ENCODE results near the gene MIR17HG. TPM values are rescaled to one million over a fixed set of nuclear protein-coding genes. Genes with fewer than 3 reads are reported as not detected.
"Not testable (repeated sequence)": the region's sequence is repeated elsewhere in the genome, so short reads cannot be mapped to it uniquely, and the experiment has no call there.

The MIR17HG gene
- 1 to 10 TPM in 10 of 12 donors, not detected in 2; 1.3 to 5.4 (median 3.8) TPM for polyA plus RNA-seq (ENCODE audit: insufficient read length in 12 of 12)
- long read RNA-seq, donor 1, result 0 reads
- long read RNA-seq, donor 2, result 0 reads
- long read RNA-seq, donor 3, result 0 reads
- long read RNA-seq, donor 4, result 0 reads
- long read RNA-seq, donor 5, result 0 reads
- long read RNA-seq, donor 6, result 0 reads
- long read RNA-seq, donor 7, result 0 reads
- long read RNA-seq, donor 8, partial matches to known transcripts, result 8 of 8 reads
- long read RNA-seq, donor 8, other reads (novel, unspliced or antisense), result 0 of 8 reads
- long read RNA-seq, donor 9, result 0 reads
- long read RNA-seq, donor 10, partial matches to known transcripts, result 7 of 7 reads
- long read RNA-seq, donor 10, other reads (novel, unspliced or antisense), result 0 of 7 reads
- long read RNA-seq, donor 11, partial matches to known transcripts, result 0 of 1 reads
- long read RNA-seq, donor 11, other reads (novel, unspliced or antisense), result 0 of 1 reads

DNA sequence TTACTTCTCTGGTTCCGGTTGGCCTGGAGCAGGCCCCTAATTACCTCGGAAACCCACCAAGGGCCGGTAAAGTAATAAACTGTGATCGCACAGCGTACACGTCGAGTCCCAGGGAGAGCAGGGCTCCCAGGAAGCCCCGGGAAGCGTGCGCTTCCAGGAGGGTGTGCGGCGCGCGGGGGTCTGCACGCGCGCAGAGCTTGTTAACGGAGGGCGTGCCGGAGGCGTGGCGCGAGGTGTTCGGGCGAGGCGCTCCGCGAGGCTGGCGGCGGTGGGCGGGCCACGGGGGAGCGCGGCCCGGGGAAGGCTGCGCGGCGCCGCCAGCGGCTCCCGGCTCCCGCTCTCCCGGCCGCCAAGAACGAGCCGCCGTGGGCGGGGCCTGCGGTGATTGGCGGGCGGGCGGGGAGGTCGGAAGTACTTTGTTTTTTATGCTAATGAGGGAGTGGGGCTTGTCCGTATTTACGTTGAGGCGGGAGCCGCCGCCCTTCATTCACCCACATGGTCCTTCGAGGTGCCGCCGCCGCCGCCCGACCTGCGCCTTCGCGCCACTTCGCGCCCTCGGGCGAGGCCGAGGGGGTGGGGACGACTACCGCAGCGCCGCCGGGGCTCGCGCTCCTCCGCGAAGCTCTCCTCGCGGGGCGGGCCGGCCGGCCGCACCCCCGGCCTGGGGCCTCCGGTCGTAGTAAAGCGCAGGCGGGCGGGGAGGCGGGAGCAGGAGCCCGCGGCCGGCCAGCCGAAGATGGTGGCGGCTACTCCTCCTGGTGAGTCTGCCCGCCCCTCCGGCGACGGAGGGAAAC lies at the start of gene MIR17HG:
MIR17HG (plus strand) TSS at position 486 of the 794 bp plus-strand sequence.
- DNase-seq, result peak; percentile 83

DNA sequence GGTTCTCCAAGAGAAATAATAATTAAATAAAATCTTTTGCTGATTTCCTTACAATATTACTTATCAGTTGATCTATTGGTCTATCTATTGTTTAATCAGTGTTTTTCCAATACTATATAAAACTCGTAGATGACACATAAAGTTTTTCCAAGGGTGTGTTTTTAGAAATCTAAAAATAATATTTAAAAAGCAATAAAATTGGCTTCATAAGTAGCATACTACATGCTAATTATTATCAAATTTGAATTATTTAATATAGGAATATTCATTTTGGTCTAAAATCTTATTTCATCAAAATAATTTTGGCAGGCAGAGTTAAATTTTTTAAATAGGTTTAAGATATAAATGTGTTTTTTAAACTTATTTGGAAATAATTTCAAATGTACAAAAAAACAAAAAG lies 49.4 kb upstream of the MIR17HG start:
- no peak for DNase-seq

DNA sequence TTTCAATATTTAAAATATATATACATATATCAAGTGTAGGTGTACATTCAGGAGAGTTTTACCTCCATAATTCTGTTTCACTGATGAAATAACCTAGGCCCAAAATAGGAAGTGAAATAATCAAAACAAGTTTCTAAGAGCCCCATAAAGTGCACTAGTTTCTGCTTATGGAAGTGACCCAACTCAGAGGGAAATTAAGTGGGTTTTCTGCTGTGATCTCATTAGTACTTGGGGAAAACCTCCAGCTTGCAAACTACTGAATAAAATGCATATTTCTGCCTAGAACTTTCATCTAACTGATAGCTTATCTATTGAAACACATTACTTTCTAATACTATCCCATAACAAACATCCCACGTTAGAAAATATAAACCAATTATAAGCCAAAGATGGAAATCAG lies 45.4 kb upstream of the MIR17HG start:
- DNase-seq, result no peak

DNA sequence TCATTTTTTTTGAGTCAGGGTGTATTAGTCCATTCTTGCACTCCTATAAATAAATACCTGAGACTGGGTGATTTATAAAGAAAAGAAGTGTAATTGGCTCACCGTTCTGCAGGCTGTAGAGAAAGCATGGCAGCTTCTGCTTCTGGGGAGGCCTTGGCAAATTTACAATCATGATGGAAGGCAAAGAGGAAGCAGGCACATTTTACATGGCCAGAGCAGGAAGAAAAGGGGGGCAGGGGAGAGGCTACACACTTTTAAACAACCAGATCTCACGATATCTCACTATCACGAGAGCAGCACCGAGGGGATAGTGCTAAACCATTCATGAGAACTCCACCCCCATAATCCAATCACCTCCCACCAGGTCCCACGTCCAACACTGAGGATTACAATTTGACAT lies 44.5 kb upstream of the MIR17HG start:
- no peak for DNase-seq

DNA sequence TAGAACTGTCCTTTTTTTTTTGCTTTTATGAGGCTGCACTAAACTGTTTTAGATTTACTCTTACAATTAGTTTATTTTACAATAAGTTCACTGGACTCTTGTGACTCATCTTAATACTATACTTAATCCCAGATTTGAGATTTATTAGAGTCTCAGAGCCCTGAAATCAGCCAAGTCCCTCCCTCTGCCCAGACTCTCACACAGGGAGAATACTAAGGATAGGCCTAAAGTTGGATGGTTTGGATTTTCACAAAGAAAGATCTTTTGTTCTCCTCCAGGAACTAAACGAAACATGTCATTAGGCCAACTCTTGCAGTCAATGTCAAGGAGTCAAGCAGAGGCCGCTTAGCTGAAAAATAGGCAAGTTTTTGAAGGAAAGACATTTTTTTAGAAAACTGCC lies 42.7 kb upstream of the MIR17HG start:
- peak; percentile 64 for DNase-seq

DNA sequence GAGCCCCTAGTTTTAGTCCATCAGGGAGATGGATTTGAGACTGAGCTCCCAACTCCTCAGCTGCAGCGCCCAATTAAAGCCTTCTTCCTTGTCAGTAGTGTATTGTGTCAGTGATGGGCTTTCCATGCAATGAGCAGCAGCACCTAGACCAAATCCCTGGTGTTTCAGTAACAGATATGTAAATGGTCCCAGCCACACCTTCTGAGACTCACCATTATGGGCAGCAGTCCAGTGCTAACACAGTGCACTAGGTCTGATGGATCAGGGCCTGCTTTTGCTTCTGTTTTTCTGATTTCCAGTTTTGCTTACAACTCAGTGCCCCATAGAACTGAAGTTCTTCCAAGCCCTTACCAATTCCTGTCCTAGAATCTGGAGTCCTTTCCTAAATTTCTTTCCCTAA lies 41.8 kb upstream of the MIR17HG start:
- DNase-seq, result no peak

DNA sequence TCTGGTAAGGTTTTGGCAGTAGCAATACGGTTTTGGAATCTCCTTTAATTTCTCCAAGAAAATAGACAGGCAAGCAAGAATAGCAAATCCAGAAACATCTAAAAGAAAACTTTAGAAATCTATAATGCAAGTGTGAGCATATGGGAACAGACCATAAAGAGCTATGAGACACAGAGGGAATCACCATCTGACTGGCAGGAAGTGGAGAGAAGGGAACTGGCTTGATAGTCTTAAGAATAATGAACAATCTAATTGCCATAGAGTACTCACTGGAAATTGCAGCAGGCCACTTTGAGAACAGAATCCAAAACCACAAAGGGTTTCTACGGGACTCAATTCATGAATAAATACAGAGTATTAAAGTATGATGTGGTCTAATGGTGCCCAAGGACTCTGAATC lies 39.6 kb upstream of the MIR17HG start:
- DNase-seq, result no peak

DNA sequence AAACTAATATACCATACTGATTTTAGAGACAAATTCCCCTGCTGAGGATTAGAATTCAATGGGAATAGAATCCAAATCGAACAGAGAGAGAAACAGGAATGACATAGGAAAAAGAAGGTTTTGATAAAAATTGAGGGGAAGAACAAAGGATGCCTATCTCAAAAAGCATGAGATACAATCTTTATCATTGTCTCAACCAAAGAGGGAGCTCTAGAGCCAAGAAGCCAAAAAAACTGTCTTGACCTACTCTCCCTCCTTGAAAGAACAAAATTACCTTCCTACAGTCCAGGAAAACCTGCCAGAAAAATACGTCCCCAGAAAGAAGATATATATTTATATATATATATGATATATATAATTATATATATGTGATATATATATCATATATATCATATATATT lies 39.2 kb upstream of the MIR17HG start:
- no peak for DNase-seq

DNA sequence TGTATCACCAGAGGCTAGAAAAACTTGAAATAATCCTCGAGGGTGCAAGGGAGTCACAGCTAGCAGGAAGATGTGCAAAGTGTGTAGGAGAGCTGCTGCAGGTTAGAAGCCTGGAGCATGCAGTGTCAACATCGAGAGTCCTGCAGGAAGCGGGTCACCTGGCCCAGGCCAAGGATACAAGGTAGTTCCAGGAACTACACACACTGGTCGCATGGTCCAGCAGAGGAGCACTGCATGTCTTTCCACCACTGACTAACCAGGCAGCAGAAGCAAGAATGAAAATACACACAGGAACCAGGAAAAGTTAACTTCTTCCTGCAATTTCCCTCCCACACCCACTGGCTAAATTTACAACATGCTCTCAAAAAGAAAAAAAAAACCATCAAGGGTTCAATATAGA lies 36.0 kb upstream of the MIR17HG start:
- DNase-seq, result no peak

DNA sequence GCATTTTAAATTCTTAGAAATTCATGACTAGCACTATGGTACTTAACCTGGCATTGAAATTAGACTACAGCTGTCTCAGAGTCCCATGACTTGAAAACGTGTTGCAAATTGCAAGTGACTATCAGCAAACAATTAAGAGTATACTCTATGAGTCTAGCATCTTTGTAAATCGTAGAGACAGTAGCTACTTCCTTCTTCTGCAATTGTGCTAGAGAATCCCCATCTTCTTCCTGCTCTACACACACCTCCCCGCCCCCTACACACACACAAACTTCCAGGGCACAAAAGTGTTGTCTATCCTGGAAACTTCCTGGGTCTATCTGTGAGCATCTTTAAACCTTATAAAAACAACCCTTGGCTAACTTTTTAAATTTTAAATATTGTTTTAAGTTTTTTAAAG lies 35.2 kb upstream of the MIR17HG start:
- DNase-seq, result no peak

DNA sequence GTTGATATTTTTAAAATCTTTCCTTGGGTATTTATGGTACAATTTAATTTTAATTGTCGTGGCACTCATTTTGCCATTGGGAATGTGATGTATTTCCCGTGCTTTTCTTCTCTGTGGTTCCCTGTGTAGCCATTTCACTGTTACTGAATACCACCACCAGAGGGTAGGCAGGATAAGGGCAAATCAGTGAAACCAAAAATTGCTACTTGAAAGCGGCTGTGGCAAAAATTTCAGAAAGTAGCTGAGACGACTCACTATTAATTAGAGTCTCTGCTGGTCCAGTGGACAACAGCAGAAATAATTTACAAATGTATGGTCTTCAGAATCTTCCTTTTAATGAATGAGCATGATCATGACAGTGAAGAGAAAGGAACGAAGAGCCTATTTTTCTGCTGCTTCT lies 34.4 kb upstream of the MIR17HG start:
- DNase-seq, result no peak

DNA sequence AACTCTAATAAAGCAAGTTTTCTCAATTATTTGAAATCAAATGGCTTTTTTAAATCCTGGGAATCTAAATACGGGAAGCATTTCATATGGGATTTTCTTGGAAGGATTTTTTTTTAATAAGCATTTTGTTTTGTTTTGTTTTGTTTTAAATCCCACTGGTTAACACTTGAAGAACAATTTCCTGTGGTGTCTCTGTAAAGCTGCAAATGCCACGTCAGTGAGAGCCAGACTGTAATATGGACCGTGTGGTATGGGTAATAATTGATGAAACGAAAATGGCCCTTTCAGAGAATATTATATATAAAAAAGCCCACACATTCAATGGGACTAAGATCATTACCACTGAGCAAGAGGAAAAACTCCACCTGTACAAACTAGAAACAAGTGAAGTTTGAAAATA lies 33.9 kb upstream of the MIR17HG start:
- DNase-seq, result no peak

DNA sequence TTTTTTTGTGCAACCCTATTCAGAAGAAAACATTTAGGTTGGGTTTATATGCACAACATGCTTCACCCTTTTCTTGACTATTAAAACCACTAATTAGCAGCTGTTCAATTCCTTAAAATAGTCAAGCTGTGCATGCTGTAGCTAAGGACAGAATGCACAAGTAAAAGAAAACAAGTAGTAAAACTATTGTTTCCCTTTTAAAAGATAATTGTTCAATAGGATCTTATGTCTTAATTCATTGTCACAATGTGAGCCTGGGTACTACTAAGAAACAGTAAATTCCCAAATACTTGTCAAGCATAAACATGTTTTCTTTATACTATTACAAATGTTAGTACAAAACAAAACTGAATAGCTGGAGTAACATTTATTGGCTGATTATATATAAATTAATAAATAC lies 32.6 kb upstream of the MIR17HG start:
- DNase-seq, result no peak

DNA sequence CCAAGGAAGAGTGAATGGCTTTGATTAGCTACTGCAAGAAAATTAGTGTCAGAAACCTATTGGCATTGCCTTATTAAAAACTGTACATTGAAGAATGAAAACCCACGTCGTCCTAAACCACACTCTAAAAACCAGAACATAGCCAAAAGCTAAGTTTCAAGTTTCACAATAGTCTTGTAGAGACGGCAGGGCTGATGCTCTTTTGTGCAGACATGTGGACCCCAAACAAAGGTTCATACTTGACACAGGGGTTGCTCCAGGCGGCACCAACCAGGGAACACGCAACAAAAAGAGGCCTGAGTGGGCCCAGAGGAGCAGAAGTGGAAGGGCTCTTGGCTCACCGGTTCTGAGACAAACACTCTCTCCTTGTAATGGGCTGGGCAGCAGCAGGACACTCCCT lies 28.6 kb upstream of the MIR17HG start:
- DNase-seq, result no peak

DNA sequence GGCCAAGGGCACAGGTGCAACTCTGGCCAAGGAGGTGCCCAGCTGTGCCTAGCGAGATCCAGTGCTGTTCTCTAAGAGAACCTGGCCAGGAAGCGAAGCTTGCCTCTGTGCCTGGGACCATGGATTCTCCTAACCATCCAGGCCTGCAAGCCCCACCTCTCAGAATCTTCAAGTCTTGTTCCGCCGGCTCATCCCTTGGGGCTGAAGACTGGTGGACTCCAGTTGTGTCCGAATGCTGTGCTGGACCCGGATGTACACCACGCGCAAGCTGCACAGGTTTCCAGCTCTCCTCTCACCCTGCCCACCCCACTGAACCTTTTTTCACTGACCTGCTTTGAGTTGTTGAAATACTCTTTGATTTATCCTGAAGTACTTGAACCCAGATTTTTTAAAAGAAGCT lies 27.5 kb upstream of the MIR17HG start:
- no peak for DNase-seq

DNA sequence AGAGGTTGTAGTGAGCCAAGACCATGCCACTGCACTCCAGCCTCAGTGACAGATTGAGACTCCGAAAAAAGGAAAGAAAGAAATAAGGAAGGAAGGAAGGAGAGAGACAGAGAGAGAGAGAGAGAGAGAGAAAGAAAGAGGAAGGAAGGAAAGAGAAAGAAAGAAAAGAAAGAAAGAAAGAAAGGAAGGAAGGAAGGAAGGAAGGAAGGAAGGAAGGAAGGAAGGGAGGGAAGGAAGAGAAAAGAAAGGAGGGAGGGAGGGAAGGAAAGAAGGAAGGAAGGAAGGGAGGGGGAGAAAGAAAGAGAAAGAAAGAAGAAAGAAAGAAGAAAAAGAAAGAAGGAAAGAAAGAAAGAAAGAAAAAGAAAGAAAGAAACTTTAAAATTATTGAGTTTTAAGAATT lies 26.5 kb upstream of the MIR17HG start:
- not testable (repeated sequence) for DNase-seq

DNA sequence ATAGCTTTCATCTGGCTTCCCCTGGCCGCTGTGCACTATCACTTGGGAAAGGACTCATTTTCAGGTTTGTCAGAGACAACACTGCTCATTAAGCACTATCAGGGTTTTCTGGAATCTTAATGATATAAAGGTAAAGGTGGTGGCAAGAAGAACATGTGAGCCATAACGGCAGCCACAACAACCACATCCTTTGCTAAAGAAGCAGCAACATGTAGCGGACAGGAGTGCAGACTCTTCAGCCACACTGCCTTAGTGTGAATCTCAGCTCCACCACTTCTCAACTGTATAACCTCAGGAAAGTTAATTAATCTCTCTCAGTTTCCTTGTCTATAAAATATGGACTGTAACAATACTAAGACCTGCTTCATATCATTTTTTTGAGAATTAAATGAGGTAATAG lies 24.1 kb upstream of the MIR17HG start:
- DNase-seq, result no peak

DNA sequence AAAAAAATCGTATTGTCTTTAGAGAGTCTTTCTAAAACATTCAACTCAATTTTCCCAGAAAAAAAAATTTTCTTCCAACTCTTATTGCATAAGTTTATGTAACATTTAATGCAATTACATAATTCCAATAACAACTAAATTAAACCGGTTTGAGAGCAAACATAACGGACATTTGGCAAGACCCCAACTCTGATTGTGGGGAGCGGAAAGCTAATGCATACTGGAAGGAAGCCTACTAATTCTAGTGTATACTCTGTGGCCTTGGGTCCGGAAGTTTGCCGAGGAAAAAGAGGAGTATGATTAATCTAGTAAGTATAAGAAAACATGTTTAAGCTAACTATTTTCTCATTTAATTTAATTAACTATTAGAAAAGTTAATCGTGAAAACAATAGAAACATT lies 21.3 kb upstream of the MIR17HG start:
- no peak for DNase-seq

DNA sequence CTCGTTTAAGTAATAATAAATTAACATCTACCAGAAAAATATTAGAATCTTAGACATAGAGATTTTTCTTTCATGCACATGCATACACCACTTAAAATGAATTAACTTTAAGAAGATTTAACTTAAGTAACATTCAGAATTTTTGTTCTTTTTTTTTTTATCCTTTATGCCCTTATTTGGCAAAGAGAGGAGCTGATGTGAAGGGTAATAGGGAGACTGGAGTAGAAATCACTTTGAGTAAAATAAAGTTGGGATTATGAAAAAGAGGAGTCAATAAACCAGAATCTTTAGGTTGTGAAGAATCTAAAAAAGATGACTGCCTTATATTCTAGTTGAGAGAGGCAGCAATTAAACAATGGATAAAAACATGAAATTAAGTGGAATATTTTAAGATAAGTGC lies 18.8 kb upstream of the MIR17HG start:
- no peak for DNase-seq

DNA sequence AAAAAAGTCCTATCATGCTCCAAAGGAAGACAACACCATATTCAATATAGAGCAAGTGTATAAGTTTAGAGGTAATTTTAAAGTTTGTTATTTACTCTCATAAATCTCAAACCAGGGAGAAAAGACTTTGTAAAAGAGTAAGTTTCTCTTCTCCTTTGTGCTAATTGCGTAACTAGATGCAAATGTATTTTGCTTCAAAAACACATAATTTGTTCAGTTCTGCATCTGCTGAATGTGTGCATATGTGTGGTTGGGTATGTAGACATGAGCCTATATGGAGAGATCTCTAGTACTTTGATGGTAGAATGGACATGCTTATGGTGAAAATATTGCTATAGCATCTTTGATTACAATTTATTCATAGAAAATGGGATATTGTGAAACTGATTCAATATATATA lies 17.8 kb upstream of the MIR17HG start:
- no peak for DNase-seq

DNA sequence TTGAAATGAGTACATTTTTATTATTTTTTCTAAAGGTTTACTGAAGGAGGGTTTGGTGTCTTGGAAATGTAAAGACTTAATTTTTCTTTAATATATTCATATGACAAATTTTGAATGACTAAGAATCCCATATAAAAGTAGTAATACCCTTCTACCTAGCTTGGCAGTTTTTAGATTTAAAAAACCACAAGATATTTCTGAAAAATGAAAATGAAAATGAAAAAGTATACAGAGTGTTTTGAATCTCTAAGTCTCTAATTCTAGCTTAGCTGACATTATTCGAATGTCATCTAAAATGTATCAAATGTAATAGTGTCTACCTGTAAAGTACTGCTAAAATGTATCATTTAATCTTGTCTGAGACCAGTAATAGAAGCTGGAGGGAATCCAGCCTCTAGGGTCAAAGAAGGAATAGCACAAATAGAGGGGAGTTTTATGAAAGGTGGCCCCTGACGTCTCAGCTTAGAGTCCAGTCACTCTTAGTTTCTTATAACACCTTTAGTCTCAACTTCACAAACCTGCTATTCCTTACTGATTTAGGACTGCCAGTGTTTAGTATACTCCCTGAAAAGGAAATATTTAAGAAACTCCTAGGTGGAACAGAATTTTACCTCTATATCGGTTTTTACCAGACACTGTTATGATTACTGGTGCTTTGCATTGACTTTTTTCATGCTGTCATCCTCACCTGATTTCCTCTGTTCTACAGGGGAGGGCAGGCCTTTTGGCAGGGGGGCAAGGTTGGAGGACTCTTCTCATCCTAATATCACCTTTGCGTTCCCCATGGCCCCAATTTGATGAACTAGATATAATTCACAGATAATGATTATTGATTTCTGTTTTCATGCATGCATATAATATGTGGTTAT lies 16.2 kb upstream of the MIR17HG start:
- DNase-seq, result no peak

DNA sequence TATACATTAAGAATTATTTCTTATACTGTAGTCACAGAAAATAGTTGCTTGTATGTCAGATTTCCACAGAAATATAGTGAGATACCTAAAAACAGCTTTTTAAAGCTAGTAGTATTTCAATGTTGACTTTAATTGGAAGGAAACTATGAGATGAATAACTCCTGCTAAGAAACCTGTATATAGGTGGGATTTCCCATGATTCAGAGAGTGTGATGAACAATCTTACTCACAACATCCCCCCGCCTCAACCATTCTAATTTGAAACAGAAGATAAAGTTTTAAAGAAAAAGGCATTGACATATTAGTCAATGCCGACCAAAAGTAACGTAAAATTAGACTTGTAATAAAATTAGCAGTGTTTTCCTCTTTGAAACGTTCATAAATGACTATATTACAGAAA lies 1.4 kb upstream of the MIR17HG start:
- DNase-seq, result no peak

Data from muscle of arm (tissue), 14 donors.